Right atrium auricular region (tissue), 2 donors: ENCODE results near the gene LAD1. TPM values are rescaled to one million over a fixed set of nuclear protein-coding genes. Genes with fewer than 3 reads are reported as not detected.

Experiments used
- DNase-seq: peaks from one replicate; pipeline ENCODE4 v3.0.0-alpha.2; 2019; ENCODE audit warnings: low spot score
- H3K27ac ChIP-seq, 2 donors: fragments of 200-600 bp; sonication (generic); 1 replicate in 1 of 2; 2 replicates in 1 of 2; pipeline ENCODE4 v1.5.1; 2016 to 2019
- H3K27me3 ChIP-seq, 2 donors: fragments of 200-600 bp; sonication (generic); one replicate each; pipeline versions ENCODE4 v1.5.1 to v1.6.0; 2017 to 2019
- H3K36me3 ChIP-seq: fragments of 200-600 bp; sonication (generic); one replicate; pipeline ENCODE4 v1.5.1; 2016
- H3K4me1 ChIP-seq, 2 donors: fragments of 200-600 bp; sonication (generic); one replicate each; pipeline versions ENCODE4 v1.5.1 to v1.6.0; 2017 to 2019
- H3K4me3 ChIP-seq, 2 donors: fragments of 200-600 bp; sonication (generic); 1 replicate in 1 of 2; 2 replicates in 1 of 2; pipeline ENCODE4 v1.5.1; 2017 to 2019; ENCODE audit warnings: mild to moderate bottlenecking in 1 of 2, moderate library complexity in 1 of 2
- H3K9me3 ChIP-seq, 2 donors: fragments of 200-600 bp; sonication (generic); one replicate each; pipeline ENCODE4 v1.5.1; 2019
- CTCF ChIP-seq, 2 donors: fragments of 200-600 bp; sonication (generic); IDR thresholded peaks; one replicate each; pipeline ENCODE4 v1.5.1; 2019; ENCODE audit warnings: antibody characterized with exemption in 2 of 2
- total RNA-seq, 2 donors: library from RNA; depleted of rRNA; stranded (reverse); fragments of >200 nt; gene quantifications; one replicate each; pipeline ENCODE4 v1.1.0, GENCODE V29; 2016

The LAD1 gene
- total RNA-seq, 2 donors from 2014 or later = 1.4 to 8.8 TPM

- peak overlapping the region in 1 of 2 donors; percentile 60 for H3K27ac ChIP-seq
- DNase-seq = no peak
- peaks cover 68% of the 10 kb centered on the region for H3K36me3 ChIP-seq
Observed at GRCh38 chr1:201360486-201360885, 38.6 kb downstream of the LAD1 start.

GRCh38 chr1:201359873-201360210, 39.3 kb downstream of the LAD1 start:
- Histone ChIP-seq H3K4me1 (peaks cover 0 to 12% of the 10 kb centered on the region in 2 donors), H3K27ac (peak overlapping the region in 1 of 2 donors; percentile 60), H3K4me3 (no peak overlapping the region), H3K9me3 (no peaks in the 10 kb centered on the region), H3K36me3 (peaks cover 61% of the 10 kb centered on the region), H3K27me3 (no peaks in the 10 kb centered on the region)
- TF ChIP-seq CTCF (IDR thresholded peaks at IDR 0.05) = no peak
- DNase-seq = no peak

More at GRCh38 chr1:201360486-201360885, 38.6 kb downstream of the LAD1 start:
- Histone ChIP-seq H3K4me1 (peaks cover 0 to 7% of the 10 kb centered on the region in 2 donors), H3K9me3 (no peaks in the 10 kb centered on the region), H3K4me3 (no peak overlapping the region), H3K27me3 (no peaks in the 10 kb centered on the region)
- TF ChIP-seq CTCF (IDR thresholded peaks at IDR 0.05) = no peak

- DNase-seq = no peak
- no peaks in the 10 kb centered on the region for H3K9me3 ChIP-seq
- H3K27ac ChIP-seq = peak overlapping the region; percentile 39 to 60
- H3K27me3 ChIP-seq = no peaks in the 10 kb centered on the region
- H3K4me1 ChIP-seq = peaks cover 0 to 16% of the 10 kb centered on the region in 2 donors
- no peak overlapping the region for H3K4me3 ChIP-seq
- H3K36me3 ChIP-seq = peaks cover 55% of the 10 kb centered on the region
- no peak for TF ChIP-seq CTCF (IDR thresholded peaks at IDR 0.05)
Observed at GRCh38 chr1:201359031-201359872, 39.9 kb downstream of the LAD1 start.

- Histone ChIP-seq H3K36me3 (peaks cover 50% of the 10 kb centered on the region), H3K4me1 (peaks cover 0 to 16% of the 10 kb centered on the region in 2 donors), H3K4me3 (no peak overlapping the region), H3K27me3 (no peaks in the 10 kb centered on the region), H3K9me3 (no peaks in the 10 kb centered on the region), H3K27ac (peak overlapping the region; percentile 39 to 60)
- DNase-seq = no peak
- TF ChIP-seq CTCF (IDR thresholded peaks at IDR 0.05) = no peak
Observed at GRCh38 chr1:201358596-201358995, 40.5 kb downstream of the LAD1 start.

GRCh38 chr1:201357636-201358348, 41.3 kb downstream of the LAD1 start:
- DNase-seq = no peak
- H3K9me3 ChIP-seq = no peaks in the 10 kb centered on the region
- peak overlapping the region; percentile 39 to 60 for H3K27ac ChIP-seq
- no peaks in the 10 kb centered on the region for H3K27me3 ChIP-seq
- peaks cover 42% of the 10 kb centered on the region for H3K36me3 ChIP-seq
- peaks cover 0 to 16% of the 10 kb centered on the region in 2 donors for H3K4me1 ChIP-seq
- no peak overlapping the region for H3K4me3 ChIP-seq
- no peak for TF ChIP-seq CTCF (IDR thresholded peaks at IDR 0.05)
